Astrocyte (in vitro differentiated cells and primary cell): ENCODE data around the gene LARGE1. TPM values are rescaled to one million over a fixed set of nuclear protein-coding genes. Genes with fewer than 3 reads are reported as not detected.

Source experiments
- DNase-seq: peaks from one replicate; pipeline ENCODE4 v3.0.0-alpha.2; 2010; ENCODE audit warnings: low read depth
- FAIRE-seq: peaks from 2 replicates; lab custom pipeline; 2011; peaks lifted over from hg19 to GRCh38; lab: Jason Lieb, UNC
- H2AFZ ChIP-seq: 2 replicates; pipeline ENCODE4 v1.6.0; 2012; ENCODE audit warnings: low read depth, low read length, inconsistent platforms
- H3K27ac ChIP-seq: 2 replicates; pipeline ENCODE4 v1.5.1; 2011; ENCODE audit warnings: low read depth, low read length, inconsistent platforms
- H3K27me3 ChIP-seq: 2 replicates; pipeline ENCODE4 v1.6.0; 2011; ENCODE audit warnings: low read length, inconsistent platforms; ENCODE audit not compliant: insufficient read depth
- H3K36me3 ChIP-seq: 2 replicates; pipeline ENCODE4 v1.5.1; 2011; ENCODE audit warnings: low read length, inconsistent platforms; ENCODE audit not compliant: insufficient read depth
- H3K4me1 ChIP-seq: 2 replicates; pipeline ENCODE4 v1.5.1; 2011; ENCODE audit warnings: low read length, inconsistent platforms; ENCODE audit not compliant: insufficient read depth
- H3K4me2 ChIP-seq: 2 replicates; pipeline ENCODE4 v1.6.0; 2012; ENCODE audit warnings: low read length, inconsistent platforms
- H3K4me3 ChIP-seq: 2 replicates; pipeline ENCODE4 v1.5.1; 2011; ENCODE audit warnings: low read depth, mild to moderate bottlenecking, low read length, inconsistent platforms; ENCODE audit not compliant: insufficient read depth
- H3K79me2 ChIP-seq: 2 replicates; pipeline ENCODE4 v1.6.0; 2012; ENCODE audit warnings: mild to moderate bottlenecking, low read length, inconsistent platforms; ENCODE audit not compliant: insufficient read depth
- H3K9ac ChIP-seq: 2 replicates; pipeline ENCODE4 v1.6.0; 2012; ENCODE audit warnings: mild to moderate bottlenecking, low read length, inconsistent platforms
- H3K9me3 ChIP-seq: 2 replicates; pipeline ENCODE4 v1.5.1; 2012; ENCODE audit warnings: low read depth, mild to moderate bottlenecking, low read length, inconsistent platforms; ENCODE audit not compliant: insufficient read depth
- H4K20me1 ChIP-seq: 2 replicates; pipeline ENCODE4 v1.6.0; 2012; ENCODE audit warnings: low read length, inconsistent platforms; ENCODE audit not compliant: insufficient read depth
- H3K27ac Mint-ChIP-seq: one replicate; pipeline ENCODE4 v1.8.0; 2021; ENCODE audit warnings: mild to moderate bottlenecking, mixed read lengths; ENCODE audit not compliant: unreplicated experiment
- H3K27me3 Mint-ChIP-seq: one replicate; pipeline ENCODE4 v1.8.0; 2021; ENCODE audit warnings: low read depth, mixed read lengths; ENCODE audit not compliant: unreplicated experiment
- H3K36me3 Mint-ChIP-seq: one replicate; pipeline ENCODE4 v1.8.0; 2021; ENCODE audit warnings: low read depth, mixed read lengths; ENCODE audit not compliant: unreplicated experiment
- H3K4me1 Mint-ChIP-seq: one replicate; pipeline ENCODE4 v1.8.0; 2021; ENCODE audit warnings: low read depth, mixed read lengths; ENCODE audit not compliant: unreplicated experiment
- H3K4me3 Mint-ChIP-seq: one replicate; pipeline ENCODE4 v1.8.0; 2021; ENCODE audit warnings: mild to moderate bottlenecking, moderate library complexity, mixed read lengths; ENCODE audit not compliant: unreplicated experiment
- H3K9me3 Mint-ChIP-seq: one replicate; pipeline ENCODE4 v1.8.0; 2021; ENCODE audit warnings: mild to moderate bottlenecking, mixed read lengths; ENCODE audit not compliant: unreplicated experiment
- CTCF ChIP-seq: IDR thresholded peaks from 2 replicates; pipeline ENCODE4 v1.5.1; 2011; ENCODE audit warnings: low read depth, mild to moderate bottlenecking, inconsistent platforms, low read length, moderate library complexity; ENCODE audit not compliant: insufficient read depth
- EZH2 ChIP-seq: IDR thresholded peaks from 2 replicates; pipeline ENCODE4 v1.6.1; 2012; ENCODE audit warnings: mild to moderate bottlenecking, low read length, inconsistent platforms; ENCODE audit not compliant: insufficient read depth
- total RNA-seq: library from RNA; stranded (reverse); gene quantifications from 2 replicates; pipeline ENCODE4 v1.2.1, GENCODE V29; 2021

LARGE1 gene
- total RNA-seq, 1 donor from 2014 or later: 92.6 TPM

- no peak for FAIRE-seq
- H3K36me3 Mint-ChIP-seq: peaks cover 6% of the 10 kb centered on the region
- H3K27ac ChIP-seq: no peak overlapping the region
Observed at GRCh38 chr22:33793475-33793874, 126.8 kb downstream of the LARGE1 start.

GRCh38 chr22:33792832-33793231 is 127.4 kb downstream of the LARGE1 start:
- DNase-seq (no peak), FAIRE-seq (no peak)
- no peaks in the 10 kb centered on the region for H3K4me1 ChIP-seq
- Mint-ChIP-seq H3K27me3 (no peaks in the 10 kb centered on the region), H3K4me3 (no peak overlapping the region), H3K36me3 (peaks cover 10% of the 10 kb centered on the region), H3K4me1 (peaks cover 2% of the 10 kb centered on the region), H3K9me3 (peaks cover 10% of the 10 kb centered on the region), H3K27ac (no peak overlapping the region)
- H3K4me2 ChIP-seq: no peak overlapping the region
- no peak overlapping the region for H3K4me3 ChIP-seq
- no peak for TF ChIP-seq EZH2
- no peak for TF ChIP-seq CTCF
- H4K20me1 ChIP-seq: peaks cover 5% of the 10 kb centered on the region
- H3K9ac ChIP-seq: no peak overlapping the region
- peaks cover 8% of the 10 kb centered on the region for H3K9me3 ChIP-seq
- H3K27ac ChIP-seq: no peak overlapping the region
- no peaks in the 10 kb centered on the region for H3K36me3 ChIP-seq
- H3K27me3 ChIP-seq: no peaks in the 10 kb centered on the region
- H3K79me2 ChIP-seq: no peaks in the 10 kb centered on the region
- H2AFZ ChIP-seq: no peak overlapping the region

More at GRCh38 chr22:33793475-33793874, 126.8 kb downstream of the LARGE1 start:
- Histone ChIP-seq H3K4me2 (no peak overlapping the region), H4K20me1 (peaks cover 5% of the 10 kb centered on the region), H3K4me1 (no peaks in the 10 kb centered on the region), H2AFZ (no peak overlapping the region), H3K4me3 (no peak overlapping the region), H3K9ac (no peak overlapping the region), H3K9me3 (peaks cover 8% of the 10 kb centered on the region), H3K79me2 (no peaks in the 10 kb centered on the region), H3K27me3 (no peaks in the 10 kb centered on the region), H3K36me3 (no peaks in the 10 kb centered on the region)
- H3K4me3 Mint-ChIP-seq: no peak overlapping the region
- no peaks in the 10 kb centered on the region for H3K27me3 Mint-ChIP-seq
- DNase-seq: no peak
- no peak for TF ChIP-seq EZH2
- TF ChIP-seq CTCF: no peak
- no peak overlapping the region for H3K27ac Mint-ChIP-seq
- peaks cover 2% of the 10 kb centered on the region for H3K4me1 Mint-ChIP-seq
- peaks cover 6% of the 10 kb centered on the region for H3K9me3 Mint-ChIP-seq

- no peak for FAIRE-seq
- H3K27me3 ChIP-seq: no peaks in the 10 kb centered on the region
- H3K9me3 ChIP-seq: peaks cover 8% of the 10 kb centered on the region
- H3K36me3 Mint-ChIP-seq: peaks cover 14% of the 10 kb centered on the region
- peaks cover 16% of the 10 kb centered on the region for H3K9me3 Mint-ChIP-seq
- no peak overlapping the region for H3K9ac ChIP-seq
- H3K27ac ChIP-seq: no peak overlapping the region
- H3K4me3 Mint-ChIP-seq: no peak overlapping the region
- H4K20me1 ChIP-seq: no peaks in the 10 kb centered on the region
- no peaks in the 10 kb centered on the region for H3K36me3 ChIP-seq
- H3K27me3 Mint-ChIP-seq: no peaks in the 10 kb centered on the region
- H3K27ac Mint-ChIP-seq: no peak overlapping the region
- peaks cover 8% of the 10 kb centered on the region for H3K4me1 Mint-ChIP-seq
- H3K4me1 ChIP-seq: peaks cover 6% of the 10 kb centered on the region
- H3K4me2 ChIP-seq: no peak overlapping the region
- H3K4me3 ChIP-seq: no peak overlapping the region
- no peak for DNase-seq
- H3K79me2 ChIP-seq: no peaks in the 10 kb centered on the region
- H2AFZ ChIP-seq: no peak overlapping the region
- TF ChIP-seq EZH2: no peak
- no peak for TF ChIP-seq CTCF
Observed at GRCh38 chr22:33789690-33790253, 130.5 kb downstream of the LARGE1 start.
